OCI-LY7 (cell line): ENCODE measurements around the gene ZBTB22. TPM values are rescaled to one million over a fixed set of nuclear protein-coding genes. Genes with fewer than 3 reads are reported as not detected.

ENCODE experiments used
- BruUV-seq: library from RNA; stranded (reverse); fragments of 400-500 nt; replicated peaks from 2 replicates; lab custom pipeline; 2021; lab: Mats Ljungman, UMichigan
- CTCF ChIA-PET: fragments of 300-600 bp; sonication (Branson Sonifier 250); formaldehyde crosslinking; loops from one replicate; lab custom pipeline; 2022; ENCODE audit warnings: antibody characterized with exemption; ENCODE audit not compliant: unreplicated experiment; lab: Charles Lee
- POLR2A ChIA-PET: fragments of 300-600 bp; sonication (Branson Sonifier 250); formaldehyde crosslinking; loops from one replicate; lab custom pipeline; 2022; ENCODE audit warnings: antibody characterized with exemption; lab: Charles Lee
- DNase-seq: peaks from one replicate; pipeline ENCODE4 v3.0.0-alpha.2; 2015; ENCODE audit warnings: low spot score
- H2AFZ ChIP-seq: fragments of 200-600 bp; sonication (generic), shearing (Covaris generic); 2 replicates; pipeline ENCODE4 v1.6.1; 2014; ENCODE audit warnings: mild to moderate bottlenecking, antibody characterized with exemption, low read length, moderate library complexity
- H3K27ac ChIP-seq: fragments of 200-600 bp; sonication (generic); 2 replicates; pipeline ENCODE4 v1.5.1; 2014; ENCODE audit warnings: mixed run types, low read depth, mild to moderate bottlenecking, moderate library complexity, low read length, inconsistent platforms; ENCODE audit not compliant: poor library complexity, severe bottlenecking
- H3K36me3 ChIP-seq: fragments of 200-600 bp; sonication (generic); 2 replicates; pipeline ENCODE4 v1.6.1; 2014; ENCODE audit warnings: mild to moderate bottlenecking, antibody characterized with exemption, low read length, moderate library complexity, mixed read lengths; ENCODE audit not compliant: insufficient read depth
- H3K4me1 ChIP-seq: fragments of 200-600 bp; sonication (generic); 2 replicates; pipeline ENCODE4 v1.5.1; 2014; ENCODE audit warnings: mild to moderate bottlenecking, low read length; ENCODE audit not compliant: insufficient read depth, poor library complexity, severe bottlenecking
- H3K4me2 ChIP-seq: fragments of 200-600 bp; sonication (generic); 2 replicates; pipeline ENCODE4 v1.6.1; 2014; ENCODE audit warnings: mild to moderate bottlenecking, low read length
- H3K4me3 ChIP-seq: fragments of 200-600 bp; sonication (generic); 2 replicates; pipeline ENCODE4 v1.5.1; 2014; ENCODE audit warnings: mild to moderate bottlenecking, low read depth, low read length; ENCODE audit not compliant: poor library complexity, severe bottlenecking
- H3K79me2 ChIP-seq: fragments of 200-600 bp; sonication (generic); 2 replicates; pipeline ENCODE4 v1.6.1; 2016; ENCODE audit warnings: low read depth, mild to moderate bottlenecking, low read length, moderate library complexity, mixed read lengths; ENCODE audit not compliant: insufficient read depth
- H3K9me2 ChIP-seq: fragments of 200-600 bp; sonication (generic); 2 replicates; pipeline ENCODE4 v1.6.1; 2016; ENCODE audit warnings: mild to moderate bottlenecking, low read length, mixed read lengths; ENCODE audit not compliant: insufficient read depth
- H3K9me3 ChIP-seq: fragments of 200-600 bp; sonication (generic); 2 replicates; pipeline ENCODE4 v1.6.1; 2014; ENCODE audit warnings: mild to moderate bottlenecking, mixed run types, low read length, mixed read lengths
- H4K20me1 ChIP-seq: fragments of 200-600 bp; sonication (generic); 2 replicates; pipeline ENCODE4 v1.6.1; 2014; ENCODE audit warnings: mild to moderate bottlenecking, antibody characterized with exemption, low read length, moderate library complexity, mixed read lengths; ENCODE audit not compliant: insufficient read depth
- EZH2phosphoT487 ChIP-seq: fragments of 200-600 bp; sonication (generic); IDR thresholded peaks from 2 replicates; pipeline ENCODE4 v1.6.1; 2018; ENCODE audit warnings: low read depth, borderline replicate concordance, mild to moderate bottlenecking, mixed run types, antibody characterized with exemption, low read length, moderate library complexity, mixed read lengths
- intact Hi-C: fragments of 100-400 bp; cut with micrococcal nuclease; formaldehyde crosslinking; loops from one replicate; pipeline ENCODE4 v1.10.0; 2022; ENCODE audit not compliant: unreplicated experiment
- total RNA-seq, 2 experiments: library from RNA; depleted of rRNA in 1 of 2; stranded (reverse); fragments of >200 nt in 1 of 2; shearing (Covaris generic) in 1 of 2; gene quantifications; 2 replicates each; pipeline ENCODE4 v1.2.3, GENCODE V29; 2014 to 2022
- TF ChIP-seq, protein P1 (sequence below): fragments of 200-600 bp; sonication (generic); conservative IDR thresholded peaks from 2 replicates; pipeline ENCODE4 v1.5.1; 2014; ENCODE audit warnings: mild to moderate bottlenecking, antibody characterized with exemption, low read length, moderate library complexity, mixed read lengths

The ZBTB22 gene
- total RNA-seq, 2 experiments from 2014 or later: 14.1 to 21.6 TPM

DNA sequence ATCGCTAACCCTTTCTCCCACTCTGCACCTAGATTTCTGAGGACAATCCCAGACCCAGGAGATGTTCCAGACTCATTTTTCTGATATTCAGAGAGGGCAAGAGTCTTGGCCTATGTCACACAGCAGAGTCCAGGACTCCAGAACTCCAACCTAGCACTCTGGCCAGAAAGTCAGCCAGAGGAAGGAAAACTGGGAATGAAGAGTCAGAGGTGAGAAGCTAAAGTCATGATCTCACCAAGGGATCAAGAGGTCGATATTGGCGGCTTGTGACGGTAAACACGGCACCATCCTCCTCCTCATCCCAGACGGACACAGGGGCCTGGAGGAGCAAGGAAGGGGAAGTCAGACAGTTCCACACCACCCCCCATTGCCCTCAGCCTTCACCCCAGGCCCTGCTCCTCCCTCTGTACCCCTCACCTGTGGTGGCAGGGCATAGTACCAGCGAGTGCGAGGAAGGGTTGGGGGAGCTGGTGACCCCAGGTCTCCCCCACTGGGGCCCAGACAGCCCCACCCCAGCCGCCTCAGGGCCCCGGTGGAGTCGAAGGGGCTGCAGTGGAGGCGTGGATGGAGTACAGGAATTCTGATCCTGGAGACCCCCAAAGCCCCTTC, 20.6 kb downstream of the ZBTB22 start:
- no TSS peak for BruUV-seq
- Histone ChIP-seq H3K9me2 (no peaks in the 10 kb centered on the region), H3K4me3 (peak overlapping the region; percentile 83), H2AFZ (no peak overlapping the region), H4K20me1 (no peaks in the 10 kb centered on the region), H3K79me2 (peaks cover 5% of the 10 kb centered on the region; the same call in 1 of the 2 replicates), H3K4me1 (peaks cover 21% of the 10 kb centered on the region), H3K4me2 (peak overlapping the region; percentile 85), H3K9me3 (no peaks in the 10 kb centered on the region), H3K27ac (peak overlapping the region; percentile 93), H3K36me3 (peaks cover 61% of the 10 kb centered on the region)
- intact Hi-C loops: loop anchor here (5.0 kb wide), 1 partner anchor 95 kb away; the partner anchor contains the start of gene KIFC1
- TF ChIP-seq EZH2phosphoT487: no peak
- TF ChIP-seq, protein P1, sequence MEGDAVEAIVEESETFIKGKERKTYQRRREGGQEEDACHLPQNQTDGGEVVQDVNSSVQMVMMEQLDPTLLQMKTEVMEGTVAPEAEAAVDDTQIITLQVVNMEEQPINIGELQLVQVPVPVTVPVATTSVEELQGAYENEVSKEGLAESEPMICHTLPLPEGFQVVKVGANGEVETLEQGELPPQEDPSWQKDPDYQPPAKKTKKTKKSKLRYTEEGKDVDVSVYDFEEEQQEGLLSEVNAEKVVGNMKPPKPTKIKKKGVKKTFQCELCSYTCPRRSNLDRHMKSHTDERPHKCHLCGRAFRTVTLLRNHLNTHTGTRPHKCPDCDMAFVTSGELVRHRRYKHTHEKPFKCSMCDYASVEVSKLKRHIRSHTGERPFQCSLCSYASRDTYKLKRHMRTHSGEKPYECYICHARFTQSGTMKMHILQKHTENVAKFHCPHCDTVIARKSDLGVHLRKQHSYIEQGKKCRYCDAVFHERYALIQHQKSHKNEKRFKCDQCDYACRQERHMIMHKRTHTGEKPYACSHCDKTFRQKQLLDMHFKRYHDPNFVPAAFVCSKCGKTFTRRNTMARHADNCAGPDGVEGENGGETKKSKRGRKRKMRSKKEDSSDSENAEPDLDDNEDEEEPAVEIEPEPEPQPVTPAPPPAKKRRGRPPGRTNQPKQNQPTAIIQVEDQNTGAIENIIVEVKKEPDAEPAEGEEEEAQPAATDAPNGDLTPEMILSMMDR: no peak
- ChIA-PET POLR2A (interaction anchor here (1.0 kb wide), 1 partner anchor 8 kb away, joined by 3 read pairs; the partner anchor contains the start of gene WDR46), CTCF (interaction anchor here (0.5 kb wide), 1 partner anchor 26 kb away, joined by 4 read pairs; no protein-coding TSS in a partner anchor)
- DNase-seq: no peak

DNA sequence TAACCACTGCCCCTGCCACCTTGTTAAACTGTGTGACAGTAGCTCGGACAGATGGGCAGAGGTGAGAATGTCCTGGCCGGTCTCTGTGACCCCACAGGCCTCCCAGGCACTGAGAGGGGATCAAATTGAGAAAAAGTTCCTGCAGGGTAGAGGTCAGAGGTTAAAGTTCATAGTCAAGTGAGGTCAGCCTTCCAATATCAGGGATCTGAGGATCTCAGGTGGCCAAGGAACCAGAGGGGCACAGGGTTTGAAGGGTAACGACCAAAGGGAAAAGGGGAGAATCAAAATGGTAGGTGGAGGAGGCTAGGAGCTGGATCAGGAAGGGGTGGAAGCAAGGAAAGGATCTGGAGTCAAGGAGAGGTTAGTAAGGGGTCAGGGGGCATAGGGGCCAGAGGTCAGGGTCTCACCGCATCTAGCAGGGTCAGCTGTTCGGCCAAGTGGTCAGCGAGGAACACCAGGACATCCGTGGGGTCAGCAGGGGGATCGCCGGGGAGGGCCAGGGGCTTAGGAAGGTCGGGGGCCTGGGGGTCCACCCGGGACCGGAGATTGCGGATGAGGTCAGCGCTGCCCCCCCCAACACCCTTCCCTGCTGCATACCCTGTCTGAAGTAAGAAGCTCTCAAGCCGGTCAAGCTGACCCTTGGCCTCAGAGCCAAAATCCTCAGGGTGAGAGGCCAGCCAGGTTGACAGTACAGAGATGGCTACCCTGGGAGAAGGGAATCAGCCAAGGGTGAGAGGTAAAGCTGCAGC, 21.7 kb downstream of the ZBTB22 start:
- ChIA-PET CTCF (no interaction called here), POLR2A (no interaction called here)
- Histone ChIP-seq H3K27ac (no peak overlapping the region), H3K4me3 (no peak overlapping the region), H3K36me3 (peaks cover 61% of the 10 kb centered on the region), H3K79me2 (peaks cover 3% of the 10 kb centered on the region; the same call in 1 of the 2 replicates), H3K4me1 (peaks cover 29% of the 10 kb centered on the region), H3K9me2 (no peaks in the 10 kb centered on the region), H3K4me2 (no peak overlapping the region), H3K9me3 (no peaks in the 10 kb centered on the region), H2AFZ (no peak overlapping the region), H4K20me1 (no peaks in the 10 kb centered on the region)
- no peak for DNase-seq
- intact Hi-C loops: loop anchor here (5.0 kb wide), 1 partner anchor 97 kb away; the partner anchor contains the start of gene KIFC1
- no TSS peak for BruUV-seq
- TF ChIP-seq, protein P1: no peak
- TF ChIP-seq EZH2phosphoT487: no peak
